ENCODE results near the gene SH3RF2. TPM values are rescaled to one million over a fixed set of nuclear protein-coding genes. Genes with fewer than 3 reads are reported as not detected.
A peak's percentile ranks its signal among the peaks of the same experiment; 100 is the strongest.

The SH3RF2 gene
- total and polyA plus RNA-seq, 2 experiments from 2014 or later: 38.3 to 43.1 TPM

DNA sequence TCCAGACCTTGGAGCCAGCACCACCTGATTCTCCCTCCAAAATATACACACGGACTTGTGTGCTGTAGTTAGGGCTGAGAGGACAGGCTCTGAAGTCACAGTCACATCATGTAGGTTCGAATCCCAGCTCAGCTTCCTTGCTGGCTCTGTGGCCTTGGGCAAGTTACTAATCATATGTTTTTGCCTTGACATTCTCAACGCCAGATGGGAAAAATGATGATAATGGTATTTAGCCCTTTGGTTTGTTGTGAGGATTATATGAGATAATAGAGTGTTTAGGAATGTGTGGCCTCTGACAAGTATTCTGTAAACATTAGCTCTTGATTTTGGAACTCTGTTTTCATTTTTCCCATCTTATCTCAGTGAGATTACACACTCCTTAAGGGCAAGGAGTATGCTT lies 96.5 kb downstream of the SH3RF2 start:
- H3K4me3 ChIP-seq: no peak overlapping the region
- H3K27ac ChIP-seq: no peak overlapping the region
- no peaks in the 10 kb centered on the region for H3K27me3 ChIP-seq
- H3K36me3 ChIP-seq: no peaks in the 10 kb centered on the region
- H3K9me3 ChIP-seq (ENCODE audit: low read depth): no peaks in the 10 kb centered on the region
- DNase-seq (ENCODE audit: low read depth in 1 of 2, low spot score in 1 of 2): peak in 1 of 2 donors; percentile 23
- no peaks in the 10 kb centered on the region for H3K4me1 ChIP-seq (ENCODE audit: low read depth)
- TF ChIP-seq, protein P1, sequence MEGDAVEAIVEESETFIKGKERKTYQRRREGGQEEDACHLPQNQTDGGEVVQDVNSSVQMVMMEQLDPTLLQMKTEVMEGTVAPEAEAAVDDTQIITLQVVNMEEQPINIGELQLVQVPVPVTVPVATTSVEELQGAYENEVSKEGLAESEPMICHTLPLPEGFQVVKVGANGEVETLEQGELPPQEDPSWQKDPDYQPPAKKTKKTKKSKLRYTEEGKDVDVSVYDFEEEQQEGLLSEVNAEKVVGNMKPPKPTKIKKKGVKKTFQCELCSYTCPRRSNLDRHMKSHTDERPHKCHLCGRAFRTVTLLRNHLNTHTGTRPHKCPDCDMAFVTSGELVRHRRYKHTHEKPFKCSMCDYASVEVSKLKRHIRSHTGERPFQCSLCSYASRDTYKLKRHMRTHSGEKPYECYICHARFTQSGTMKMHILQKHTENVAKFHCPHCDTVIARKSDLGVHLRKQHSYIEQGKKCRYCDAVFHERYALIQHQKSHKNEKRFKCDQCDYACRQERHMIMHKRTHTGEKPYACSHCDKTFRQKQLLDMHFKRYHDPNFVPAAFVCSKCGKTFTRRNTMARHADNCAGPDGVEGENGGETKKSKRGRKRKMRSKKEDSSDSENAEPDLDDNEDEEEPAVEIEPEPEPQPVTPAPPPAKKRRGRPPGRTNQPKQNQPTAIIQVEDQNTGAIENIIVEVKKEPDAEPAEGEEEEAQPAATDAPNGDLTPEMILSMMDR (IDR thresholded peaks at IDR 0.05; ENCODE audit: low read depth, low read length): no peak

DNA sequence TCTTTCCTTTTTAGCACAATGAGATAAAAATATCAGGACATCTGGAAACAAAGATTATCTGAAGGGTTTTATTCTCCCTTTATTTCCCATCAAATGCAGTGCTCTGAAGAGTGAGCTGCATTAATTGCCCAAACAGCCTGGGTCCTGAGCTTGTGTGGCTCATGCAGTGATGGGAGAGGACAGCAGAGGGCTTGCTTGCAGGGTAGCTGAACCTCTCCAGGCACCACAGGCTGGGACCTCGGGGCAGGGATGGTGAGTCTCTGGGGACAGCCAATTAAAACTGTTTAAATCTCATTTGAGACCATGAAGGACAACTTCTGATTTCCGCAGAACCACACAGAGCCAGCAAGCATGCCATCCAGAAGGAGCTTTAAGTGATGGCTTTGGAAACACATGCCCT lies 97.7 kb downstream of the SH3RF2 start:
- Histone ChIP-seq H3K27me3 (no peaks in the 10 kb centered on the region), H3K27ac (no peak overlapping the region), H3K4me3 (no peak overlapping the region), H3K4me1 (ENCODE audit: low read depth) (no peaks in the 10 kb centered on the region), H3K9me3 (ENCODE audit: low read depth) (no peaks in the 10 kb centered on the region), H3K36me3 (no peaks in the 10 kb centered on the region)
- no peak for DNase-seq (ENCODE audit: low read depth in 1 of 2, low spot score in 1 of 2)
- TF ChIP-seq, protein P1 (IDR thresholded peaks at IDR 0.05; ENCODE audit: low read depth, low read length): no peak

GRCh38 chr5:146034605-146035004 lies 98.2 kb downstream of the SH3RF2 start:
- Histone ChIP-seq H3K27me3 (no peaks in the 10 kb centered on the region), H3K4me1 (ENCODE audit: low read depth) (no peaks in the 10 kb centered on the region), H3K36me3 (no peaks in the 10 kb centered on the region), H3K9me3 (ENCODE audit: low read depth) (no peaks in the 10 kb centered on the region), H3K4me3 (no peak overlapping the region), H3K27ac (no peak overlapping the region)
- TF ChIP-seq, protein P1 (IDR thresholded peaks at IDR 0.05; ENCODE audit: low read depth, low read length): no peak
- no peak for DNase-seq (ENCODE audit: low read depth in 1 of 2, low spot score in 1 of 2)

DNA sequence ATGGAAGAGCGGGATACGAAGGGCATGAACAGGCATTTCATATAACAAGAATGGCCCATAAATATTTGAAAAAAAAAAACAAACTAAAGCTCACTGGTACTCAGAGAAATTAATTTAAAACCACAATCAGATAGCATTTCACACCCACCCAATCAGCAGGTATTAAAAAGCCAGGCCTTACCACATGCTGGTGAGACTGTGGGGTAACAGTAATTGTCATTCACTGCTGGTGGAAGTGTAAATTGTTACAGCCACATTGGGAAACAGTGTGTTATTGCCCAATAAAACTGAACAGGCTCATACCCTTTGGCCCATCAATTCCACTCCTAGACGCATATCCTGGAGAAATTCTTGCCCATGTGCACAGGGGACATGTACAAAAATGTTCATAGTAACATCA lies 103.0 kb downstream of the SH3RF2 start:
- DNase-seq (ENCODE audit: low read depth in 1 of 2, low spot score in 1 of 2): no peak
- TF ChIP-seq, protein P1 (IDR thresholded peaks at IDR 0.05; ENCODE audit: low read depth, low read length): no peak
- Histone ChIP-seq H3K36me3 (no peaks in the 10 kb centered on the region), H3K4me1 (ENCODE audit: low read depth) (peaks cover 10% of the 10 kb centered on the region), H3K9me3 (ENCODE audit: low read depth) (no peaks in the 10 kb centered on the region), H3K4me3 (no peak overlapping the region), H3K27me3 (no peaks in the 10 kb centered on the region), H3K27ac (peak overlapping the region; percentile 22)

GRCh38 chr5:146040527-146040926 lies 104.1 kb downstream of the SH3RF2 start:
- peaks cover 10% of the 10 kb centered on the region for H3K4me1 ChIP-seq (ENCODE audit: low read depth)
- peak; percentile 25 to 36 for DNase-seq (ENCODE audit: low read depth in 1 of 2, low spot score in 1 of 2)
- no peaks in the 10 kb centered on the region for H3K36me3 ChIP-seq
- no peaks in the 10 kb centered on the region for H3K27me3 ChIP-seq
- peak overlapping the region; percentile 22 for H3K27ac ChIP-seq
- no peaks in the 10 kb centered on the region for H3K9me3 ChIP-seq (ENCODE audit: low read depth)
- H3K4me3 ChIP-seq: no peak overlapping the region
- TF ChIP-seq, protein P1 (IDR thresholded peaks at IDR 0.05; ENCODE audit: low read depth, low read length): no peak
